Nephron (organoid): ENCODE measurements around the gene FLII.

Experiments used
- H3K27ac Mint-ChIP-seq, 3 experiments: 2 replicates each; pipeline ENCODE4 v1.8.0; 2020; ENCODE audit warnings: mixed read lengths in 3 of 3, mild to moderate bottlenecking in 2 of 3, moderate library complexity in 1 of 3
- H3K27me3 Mint-ChIP-seq: 2 replicates; pipeline ENCODE4 v1.8.0; 2021; ENCODE audit warnings: low read depth, mild to moderate bottlenecking, moderate library complexity, mixed read lengths
- H3K36me3 Mint-ChIP-seq: 2 replicates; pipeline ENCODE4 v1.8.0; 2020; ENCODE audit warnings: low read depth, mixed read lengths
- H3K4me1 Mint-ChIP-seq: 2 replicates; pipeline ENCODE4 v1.8.0; 2020; ENCODE audit warnings: mixed read lengths
- H3K4me3 Mint-ChIP-seq, 3 experiments: 2 replicates each; pipeline ENCODE4 v1.8.0; 2020; ENCODE audit warnings: mild to moderate bottlenecking in 3 of 3, mixed read lengths in 3 of 3, moderate library complexity in 2 of 3
- H3K9me3 Mint-ChIP-seq: 2 replicates; pipeline ENCODE4 v1.8.0; 2020; ENCODE audit warnings: mixed read lengths
- TF ChIP-seq, protein P1 (sequence below), 3 experiments: fragments of 200-600 bp; sonication (generic); IDR thresholded peaks; one replicate each; pipeline ENCODE4 v1.5.0; 2021; ENCODE audit warnings: antibody characterized with exemption in 3 of 3; ENCODE audit not compliant: unreplicated experiment in 3 of 3

The FLII gene

DNA sequence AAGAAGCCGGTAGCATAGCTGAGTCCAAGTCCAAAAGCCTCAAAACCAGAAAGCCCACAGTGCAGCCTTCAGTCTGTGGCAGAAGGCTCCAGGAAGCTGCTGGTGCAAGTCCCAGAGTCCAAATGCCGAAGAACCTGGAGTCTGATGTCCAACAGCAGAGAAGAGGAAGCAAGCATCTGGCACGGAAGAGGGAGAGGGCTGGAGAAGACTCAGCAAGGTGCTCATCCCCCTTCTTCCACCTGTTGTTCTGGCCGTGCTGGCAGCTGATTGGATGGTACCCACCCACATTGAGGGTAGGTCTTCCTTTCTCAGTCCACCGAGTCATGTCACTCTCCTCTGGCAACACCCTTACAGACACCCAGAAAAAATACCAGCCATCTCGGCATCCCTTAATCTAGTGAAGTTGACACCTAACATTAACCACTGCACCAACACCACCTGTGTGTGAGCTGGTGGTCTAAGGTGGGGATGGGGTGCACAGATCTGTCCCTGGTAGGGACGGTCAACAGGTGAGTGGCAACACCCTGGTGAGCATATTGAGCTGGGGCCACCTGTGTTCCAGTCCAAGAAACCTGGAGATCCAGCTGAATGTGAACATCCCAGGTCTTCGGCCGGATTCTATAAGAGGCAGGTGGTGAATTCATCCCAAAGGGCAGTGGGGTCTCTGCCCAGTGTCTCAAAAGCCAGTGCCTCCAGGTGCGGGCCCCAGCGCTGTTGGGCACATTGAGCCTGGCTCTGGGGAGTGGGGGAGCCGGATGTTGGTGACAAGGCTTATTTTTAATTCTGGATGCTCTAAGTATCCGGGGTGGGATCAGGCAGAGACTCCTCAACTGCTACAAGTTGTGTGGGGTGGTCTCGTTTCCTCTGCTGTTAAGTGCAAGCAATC is 11.8 kb upstream of the FLII start:
- Mint-ChIP-seq H3K27me3 (no peaks in the 10 kb centered on the region), H3K9me3 (no peaks in the 10 kb centered on the region), H3K27ac (no peak overlapping the region), H3K4me3 (no peak overlapping the region), H3K4me1 (no peaks in the 10 kb centered on the region), H3K36me3 (peaks cover 18% of the 10 kb centered on the region)
- TF ChIP-seq, protein P1, sequence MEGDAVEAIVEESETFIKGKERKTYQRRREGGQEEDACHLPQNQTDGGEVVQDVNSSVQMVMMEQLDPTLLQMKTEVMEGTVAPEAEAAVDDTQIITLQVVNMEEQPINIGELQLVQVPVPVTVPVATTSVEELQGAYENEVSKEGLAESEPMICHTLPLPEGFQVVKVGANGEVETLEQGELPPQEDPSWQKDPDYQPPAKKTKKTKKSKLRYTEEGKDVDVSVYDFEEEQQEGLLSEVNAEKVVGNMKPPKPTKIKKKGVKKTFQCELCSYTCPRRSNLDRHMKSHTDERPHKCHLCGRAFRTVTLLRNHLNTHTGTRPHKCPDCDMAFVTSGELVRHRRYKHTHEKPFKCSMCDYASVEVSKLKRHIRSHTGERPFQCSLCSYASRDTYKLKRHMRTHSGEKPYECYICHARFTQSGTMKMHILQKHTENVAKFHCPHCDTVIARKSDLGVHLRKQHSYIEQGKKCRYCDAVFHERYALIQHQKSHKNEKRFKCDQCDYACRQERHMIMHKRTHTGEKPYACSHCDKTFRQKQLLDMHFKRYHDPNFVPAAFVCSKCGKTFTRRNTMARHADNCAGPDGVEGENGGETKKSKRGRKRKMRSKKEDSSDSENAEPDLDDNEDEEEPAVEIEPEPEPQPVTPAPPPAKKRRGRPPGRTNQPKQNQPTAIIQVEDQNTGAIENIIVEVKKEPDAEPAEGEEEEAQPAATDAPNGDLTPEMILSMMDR (IDR thresholded peaks at IDR 0.05; ENCODE audit: unreplicated experiment in 3 of 3) = no peak

DNA sequence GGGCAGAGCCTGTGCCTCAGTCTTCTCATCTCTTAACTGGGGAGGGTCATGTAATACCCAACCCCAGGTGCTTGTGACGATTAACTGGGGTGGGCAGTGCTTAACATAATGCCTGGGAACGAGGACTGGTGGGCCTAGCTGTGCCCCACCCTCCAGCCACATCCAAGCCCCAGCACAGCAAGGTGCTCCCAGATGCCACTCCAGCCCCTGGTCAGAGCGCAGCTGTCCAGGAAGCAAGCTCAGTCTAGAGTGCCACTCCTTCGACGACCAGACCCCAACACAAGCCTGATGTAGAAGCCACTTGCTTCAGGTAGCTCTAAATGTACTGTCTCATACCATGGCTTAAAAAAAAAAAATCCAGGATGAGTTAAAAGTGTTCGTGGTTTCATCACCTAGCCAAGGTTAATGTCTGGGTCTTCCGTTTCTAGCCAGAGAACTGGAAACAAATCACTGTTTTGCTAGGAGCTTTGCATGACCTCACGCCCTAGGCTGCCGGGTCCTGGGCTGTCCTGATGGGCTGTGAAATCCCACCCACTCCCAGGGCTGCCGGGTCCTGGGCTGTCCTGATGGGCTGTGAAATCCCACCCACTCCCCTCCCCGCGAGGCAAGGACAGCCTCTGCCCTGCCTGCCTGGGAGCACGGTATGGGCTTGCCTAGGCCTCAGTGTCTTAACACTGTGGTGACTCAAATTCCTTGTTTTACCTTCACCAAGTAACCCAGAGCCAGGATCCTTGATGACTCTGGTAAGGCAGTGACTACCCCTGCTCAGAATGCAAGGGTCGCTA is 9.6 kb upstream of the FLII start:
- no peaks in the 10 kb centered on the region for H3K27me3 Mint-ChIP-seq
- TF ChIP-seq, protein P1 (IDR thresholded peaks at IDR 0.05; ENCODE audit: unreplicated experiment in 3 of 3) = no peak
- no peaks in the 10 kb centered on the region for H3K4me1 Mint-ChIP-seq
- H3K9me3 Mint-ChIP-seq = no peaks in the 10 kb centered on the region
- no peak overlapping the region for H3K4me3 Mint-ChIP-seq
- no peak overlapping the region for H3K27ac Mint-ChIP-seq
- peaks cover 19% of the 10 kb centered on the region for H3K36me3 Mint-ChIP-seq

DNA sequence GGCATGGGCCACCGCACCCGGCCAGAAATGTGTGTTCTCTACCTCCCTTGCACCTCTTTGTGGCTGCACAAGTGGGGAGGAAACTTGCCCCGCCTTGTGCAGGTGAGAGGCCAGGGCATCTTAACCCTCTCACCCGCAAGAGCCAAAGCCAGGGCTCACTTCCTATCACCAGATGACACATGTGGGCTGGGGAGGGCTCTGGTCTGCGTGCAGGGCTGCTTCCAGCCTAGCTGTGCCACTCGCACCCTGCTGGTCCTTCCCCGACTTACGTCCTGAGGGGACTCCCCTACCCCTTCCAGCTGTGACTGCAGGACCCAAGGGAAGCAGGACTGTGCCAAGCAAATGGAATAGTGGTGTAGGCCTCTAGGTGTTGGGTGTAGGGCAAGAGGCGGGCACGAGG is 8.8 kb upstream of the FLII start:
- Mint-ChIP-seq H3K4me1 (no peaks in the 10 kb centered on the region), H3K27me3 (no peaks in the 10 kb centered on the region), H3K27ac (no peak overlapping the region), H3K36me3 (peaks cover 15% of the 10 kb centered on the region), H3K4me3 (no peak overlapping the region), H3K9me3 (no peaks in the 10 kb centered on the region)
- TF ChIP-seq, protein P1 (IDR thresholded peaks at IDR 0.05; ENCODE audit: unreplicated experiment in 3 of 3) = no peak

DNA sequence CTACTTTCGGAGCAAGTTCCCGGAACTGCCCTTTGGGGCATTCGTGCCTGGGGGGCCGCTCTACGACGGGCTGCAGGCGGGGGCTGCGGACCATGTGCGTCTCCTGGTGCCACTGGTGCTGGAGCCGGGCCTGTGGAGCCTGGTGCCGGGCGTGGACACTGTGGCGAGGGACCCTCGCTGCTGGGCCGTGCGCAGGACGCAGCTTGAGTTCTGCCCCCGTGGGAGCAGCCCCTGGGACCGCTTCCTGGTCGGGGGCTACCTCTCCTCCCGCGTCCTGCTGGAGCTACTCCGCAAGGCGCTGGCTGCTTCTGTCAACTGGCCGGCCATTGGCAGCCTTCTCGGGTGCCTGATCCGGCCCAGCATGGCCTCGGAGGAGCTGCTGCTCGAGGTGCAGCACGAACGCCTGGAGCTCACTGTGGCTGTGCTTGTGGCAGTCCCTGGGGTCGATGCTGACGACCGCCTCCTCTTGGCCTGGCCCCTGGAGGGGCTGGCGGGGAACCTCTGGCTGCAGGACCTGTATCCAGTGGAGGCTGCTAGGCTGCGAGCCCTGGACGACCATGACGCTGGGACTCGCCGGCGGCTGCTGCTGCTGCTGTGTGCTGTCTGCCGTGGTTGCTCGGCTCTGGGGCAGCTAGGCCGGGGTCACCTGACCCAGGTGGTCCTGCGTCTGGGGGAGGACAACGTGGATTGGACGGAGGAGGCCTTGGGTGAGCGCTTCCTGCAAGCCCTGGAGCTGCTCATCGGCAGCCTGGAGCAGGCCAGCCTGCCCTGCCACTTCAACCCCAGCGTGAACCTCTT is 5.5 kb upstream of the FLII start:
- no peak overlapping the region for H3K27ac Mint-ChIP-seq
- H3K4me1 Mint-ChIP-seq = peaks cover 9% of the 10 kb centered on the region
- H3K36me3 Mint-ChIP-seq = peaks cover 8% of the 10 kb centered on the region
- H3K4me3 Mint-ChIP-seq = no peak overlapping the region
- no peaks in the 10 kb centered on the region for H3K9me3 Mint-ChIP-seq
- no peaks in the 10 kb centered on the region for H3K27me3 Mint-ChIP-seq
- TF ChIP-seq, protein P1 (IDR thresholded peaks at IDR 0.05; ENCODE audit: unreplicated experiment in 3 of 3) = no peak

DNA sequence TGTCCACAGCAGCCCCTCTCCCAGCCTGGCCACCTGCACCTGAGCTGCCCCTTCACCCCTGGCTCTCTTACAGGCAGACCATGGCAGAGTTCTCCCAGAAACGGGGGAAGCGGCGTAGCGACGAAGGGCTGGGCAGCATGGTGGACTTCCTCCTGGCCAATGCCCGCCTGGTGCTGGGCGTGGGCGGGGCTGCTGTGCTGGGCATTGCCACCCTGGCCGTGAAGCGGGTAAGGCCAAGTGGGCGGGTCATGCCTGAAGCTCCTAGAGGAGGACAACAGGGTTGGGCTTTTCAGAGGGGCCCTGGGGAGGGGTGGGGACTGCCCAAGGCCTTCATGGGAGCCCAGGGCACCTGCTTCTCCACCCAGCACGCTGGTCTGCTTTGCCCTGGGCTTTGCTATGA is 4.1 kb upstream of the FLII start:
- Mint-ChIP-seq H3K36me3 (peaks cover 8% of the 10 kb centered on the region), H3K27ac (no peak overlapping the region), H3K4me1 (peaks cover 12% of the 10 kb centered on the region), H3K4me3 (peak overlapping the region; percentile 83 to 89 (median 88)), H3K9me3 (no peaks in the 10 kb centered on the region), H3K27me3 (no peaks in the 10 kb centered on the region)
- TF ChIP-seq, protein P1 (IDR thresholded peaks at IDR 0.05; ENCODE audit: unreplicated experiment in 3 of 3) = no peak
